ENCODE data around the gene PRKAR2A.
"Not testable (repeated sequence)": the region's sequence is repeated elsewhere in the genome, so short reads cannot be mapped to it uniquely, and the experiment has no call there.

Gene PRKAR2A

GRCh38 chr3:48725185-48725855, 122.4 kb downstream of the PRKAR2A start:
- not testable (repeated sequence) for DNase-seq

- no peak for DNase-seq
Observed at GRCh38 chr3:48723725-48724124, 123.9 kb downstream of the PRKAR2A start.

GRCh38 chr3:48723293-48723692, 124.4 kb downstream of the PRKAR2A start:
- not testable (repeated sequence) for DNase-seq

GRCh38 chr3:48716982-48717746, 130.5 kb downstream of the PRKAR2A start, which contains the start of gene IP6K2:
IP6K2 (minus strand) TSS chr3:48717221; CDS start chr3:48695291, 21,930 bp downstream.
- peak; percentile 99 for DNase-seq

GRCh38 chr3:48716508-48716981, 131.1 kb downstream of the PRKAR2A start:
- DNase-seq: peak; percentile 33

- no peak for DNase-seq
Observed at GRCh38 chr3:48715174-48715800, 132.4 kb downstream of the PRKAR2A start.

- DNase-seq: no peak
Observed at GRCh38 chr3:48711727-48712126, 135.9 kb downstream of the PRKAR2A start.

- DNase-seq: no peak
Observed at GRCh38 chr3:48709051-48709461, 138.6 kb downstream of the PRKAR2A start.

GRCh38 chr3:48708481-48708889, 139.2 kb downstream of the PRKAR2A start:
- DNase-seq: no peak

GRCh38 chr3:48707157-48707556, 140.5 kb downstream of the PRKAR2A start:
- no peak for DNase-seq

- no peak for DNase-seq
Observed at GRCh38 chr3:48702320-48702920, 145.3 kb downstream of the PRKAR2A start.

GRCh38 chr3:48700731-48701405, 146.8 kb downstream of the PRKAR2A start:
- no peak for DNase-seq

- no peak for DNase-seq
Observed at GRCh38 chr3:48698891-48699290, 148.8 kb downstream of the PRKAR2A start.

GRCh38 chr3:48697952-48698351, 149.7 kb downstream of the PRKAR2A start:
- DNase-seq: no peak

GRCh38 chr3:48696601-48697000, 151.1 kb downstream of the PRKAR2A start:
- DNase-seq: no peak

Measured in CD4-positive, alpha-beta T cell treated with Interleukin-6 for 4 hours (primary cell).